Lower lobe of right lung (tissue), 2 donors: ENCODE results near the gene DYRK1A. TPM values are rescaled to one million over a fixed set of nuclear protein-coding genes. Genes with fewer than 3 reads are reported as not detected.
A peak's percentile ranks its signal among the peaks of the same experiment; 100 is the strongest.

Experiments
- ATAC-seq, 2 donors: fragments of 200-7000 bp; cut with Tn5 transposase; one replicate each; pipeline ENCODE4 v1.9.1; 2020 to 2022; ENCODE audit warnings: mild to moderate bottlenecking in 2 of 2, moderate library complexity in 2 of 2
- DNase-seq: peaks from one replicate; pipeline ENCODE4 v3.0.0-alpha.2; 2020
- H3K27ac ChIP-seq: fragments of 200-600 bp; one replicate; pipeline ENCODE4 v1.8.0; 2022
- H3K27me3 ChIP-seq: fragments of 200-600 bp; one replicate; pipeline ENCODE4 v1.8.0; 2022; ENCODE audit warnings: low read depth
- H3K36me3 ChIP-seq: fragments of 200-600 bp; one replicate; pipeline ENCODE4 v1.8.0; 2022; ENCODE audit warnings: mild to moderate bottlenecking
- H3K4me1 ChIP-seq: fragments of 200-600 bp; one replicate; pipeline ENCODE4 v1.8.0; 2022
- H3K4me3 ChIP-seq: fragments of 200-600 bp; one replicate; pipeline ENCODE4 v1.8.0; 2022; ENCODE audit warnings: mild to moderate bottlenecking
- H3K9me3 ChIP-seq: fragments of 200-600 bp; one replicate; pipeline ENCODE4 v1.8.0; 2022
- CTCF ChIP-seq: fragments of 200-600 bp; IDR thresholded peaks from one replicate; pipeline ENCODE4 v1.8.0; 2022; ENCODE audit warnings: antibody characterized with exemption, mild to moderate bottlenecking
- intact Hi-C: fragments of 100-400 bp; cut with DNase I; formaldehyde crosslinking; loops from one replicate; pipeline ENCODE4 v1.11.0; 2022
- total RNA-seq: library from RNA; stranded (reverse); fragmentation: NEBNext Ultra II Directional; extraction: Animal tissue kit (Norgen Biotek cat#: 25700); gene quantifications from one replicate; pipeline ENCODE4 v1.2.1, GENCODE V29; 2021
- donor health status: DM: no; HTN: yes; CAD: no; lungs with severe emphysema.

DYRK1A gene
- total RNA-seq, 1 donor from 2014 or later, result 67.7 TPM

- Histone ChIP-seq H3K36me3 (no peaks in the 10 kb centered on the region), H3K4me3 (peak overlapping the region; percentile 88), H3K9me3 (no peaks in the 10 kb centered on the region), H3K27me3 (no peaks in the 10 kb centered on the region), H3K27ac (peak overlapping the region; percentile 15), H3K4me1 (peaks cover 70% of the 10 kb centered on the region)
- TF ChIP-seq CTCF, result no peak
- intact Hi-C loops, result no loop called here
- DNase-seq, result no peak
- no peak for ATAC-seq
These were observed 3.8 kb downstream of the DYRK1A start for GRCh38 chr21:37370152-37371040.

- Histone ChIP-seq H3K27ac (peak overlapping the region; percentile 15), H3K4me3 (no peak overlapping the region), H3K27me3 (no peaks in the 10 kb centered on the region), H3K9me3 (no peaks in the 10 kb centered on the region), H3K36me3 (no peaks in the 10 kb centered on the region), H3K4me1 (peaks cover 76% of the 10 kb centered on the region)
- intact Hi-C loops, result no loop called here
- TF ChIP-seq CTCF, result no peak
- ATAC-seq (no peak), DNase-seq (no peak)
These were observed 4.4 kb downstream of the DYRK1A start for GRCh38 chr21:37371041-37371397.

- no peak for DNase-seq
- H3K4me1 ChIP-seq, result peaks cover 88% of the 10 kb centered on the region
- no peaks in the 10 kb centered on the region for H3K27me3 ChIP-seq
- no peak overlapping the region for H3K4me3 ChIP-seq
- H3K36me3 ChIP-seq, result no peaks in the 10 kb centered on the region
- no peak overlapping the region for H3K27ac ChIP-seq
- H3K9me3 ChIP-seq, result no peaks in the 10 kb centered on the region
- ATAC-seq, result no peak
- intact Hi-C loops, result no loop called here
- no peak for TF ChIP-seq CTCF
These were observed 5.7 kb downstream of the DYRK1A start for GRCh38 chr21:37372127-37372731.

GRCh38 chr21:37372951-37373350 lies 6.4 kb downstream of the DYRK1A start:
- TF ChIP-seq CTCF, result no peak
- no peaks in the 10 kb centered on the region for H3K9me3 ChIP-seq
- no peak for DNase-seq
- no peak overlapping the region for H3K4me3 ChIP-seq
- peaks cover 92% of the 10 kb centered on the region for H3K4me1 ChIP-seq
- H3K27ac ChIP-seq, result no peak overlapping the region
- intact Hi-C loops, result no loop called here
- H3K27me3 ChIP-seq, result no peaks in the 10 kb centered on the region
- ATAC-seq, result no peak
- H3K36me3 ChIP-seq, result no peaks in the 10 kb centered on the region

- H3K9me3 ChIP-seq, result no peaks in the 10 kb centered on the region
- intact Hi-C loops, result no loop called here
- TF ChIP-seq CTCF, result no peak
- no peak overlapping the region for H3K4me3 ChIP-seq
- peaks cover 92% of the 10 kb centered on the region for H3K4me1 ChIP-seq
- no peak for DNase-seq
- ATAC-seq, result no peak
- H3K36me3 ChIP-seq, result no peaks in the 10 kb centered on the region
- H3K27me3 ChIP-seq, result no peaks in the 10 kb centered on the region
- no peak overlapping the region for H3K27ac ChIP-seq
These were observed 7.0 kb downstream of the DYRK1A start for GRCh38 chr21:37373539-37373938.
